Astrocyte (in vitro differentiated cells and primary cell): ENCODE measurements around the gene CLMP.

Experiments used
- EZH2 ChIP-seq: IDR thresholded peaks from 2 replicates; pipeline ENCODE4 v1.6.1; 2012; ENCODE audit warnings: mild to moderate bottlenecking, low read length, inconsistent platforms; ENCODE audit not compliant: insufficient read depth
- TF ChIP-seq, protein P1 (sequence below): IDR thresholded peaks from 2 replicates; pipeline ENCODE4 v1.5.1; 2011; ENCODE audit warnings: low read depth, mild to moderate bottlenecking, inconsistent platforms, low read length, moderate library complexity; ENCODE audit not compliant: insufficient read depth

GRCh38 chr11:123212406-123212805 is 17.4 kb upstream of the CLMP start:
- TF ChIP-seq EZH2, result no peak
- TF ChIP-seq, protein P1, sequence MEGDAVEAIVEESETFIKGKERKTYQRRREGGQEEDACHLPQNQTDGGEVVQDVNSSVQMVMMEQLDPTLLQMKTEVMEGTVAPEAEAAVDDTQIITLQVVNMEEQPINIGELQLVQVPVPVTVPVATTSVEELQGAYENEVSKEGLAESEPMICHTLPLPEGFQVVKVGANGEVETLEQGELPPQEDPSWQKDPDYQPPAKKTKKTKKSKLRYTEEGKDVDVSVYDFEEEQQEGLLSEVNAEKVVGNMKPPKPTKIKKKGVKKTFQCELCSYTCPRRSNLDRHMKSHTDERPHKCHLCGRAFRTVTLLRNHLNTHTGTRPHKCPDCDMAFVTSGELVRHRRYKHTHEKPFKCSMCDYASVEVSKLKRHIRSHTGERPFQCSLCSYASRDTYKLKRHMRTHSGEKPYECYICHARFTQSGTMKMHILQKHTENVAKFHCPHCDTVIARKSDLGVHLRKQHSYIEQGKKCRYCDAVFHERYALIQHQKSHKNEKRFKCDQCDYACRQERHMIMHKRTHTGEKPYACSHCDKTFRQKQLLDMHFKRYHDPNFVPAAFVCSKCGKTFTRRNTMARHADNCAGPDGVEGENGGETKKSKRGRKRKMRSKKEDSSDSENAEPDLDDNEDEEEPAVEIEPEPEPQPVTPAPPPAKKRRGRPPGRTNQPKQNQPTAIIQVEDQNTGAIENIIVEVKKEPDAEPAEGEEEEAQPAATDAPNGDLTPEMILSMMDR, result no peak
